Measurements from ENCODE around the gene NFIB. TPM values are rescaled to one million over a fixed set of nuclear protein-coding genes. Genes with fewer than 3 reads are reported as not detected.
A peak's percentile ranks its signal among the peaks of the same experiment; 100 is the strongest.

NFIB gene
- total and polyA plus RNA-seq, 2 donors from 2014 or later, result 15.6 to 112 TPM

GRCh38 chr9:14082732-14083131, 231.2 kb downstream of the NFIB start:
- no peak for DNase-seq
- TF ChIP-seq CTCF (IDR thresholded peaks at IDR 0.05; ENCODE audit: borderline replicate concordance, extremely low read depth, insufficient read depth), result no peak
- H3K9me3 ChIP-seq (ENCODE audit: control insufficient read depth in 2 of 3, insufficient read depth in 1 of 3, low read length in 3 of 3), result no peaks in the 10 kb centered on the region
- no peak overlapping the region for H3K9ac ChIP-seq (ENCODE audit: low read length in 3 of 3)
- H3K27ac ChIP-seq (ENCODE audit: low read depth in 2 of 2, low read length in 2 of 2), result no peak overlapping the region
- intact Hi-C loops (cut with DNase I), result no loop called here
- no peaks in the 10 kb centered on the region for H3K27me3 ChIP-seq (ENCODE audit: control insufficient read depth, insufficient read depth, low read length)
- peaks cover 0 to 2% (median 0%) of the 10 kb centered on the region in 3 donors for H3K36me3 ChIP-seq (ENCODE audit: control insufficient read depth in 2 of 3, insufficient read depth in 3 of 3, low read length in 3 of 3)
- no peak overlapping the region for H3K4me3 ChIP-seq (ENCODE audit: low read length in 3 of 3)
- FAIRE-seq, result no peak
- peaks cover 0 to 2% (median 0%) of the 10 kb centered on the region in 3 donors for H3K4me1 ChIP-seq (ENCODE audit: control insufficient read depth in 2 of 3, insufficient read depth in 2 of 3, low read depth in 1 of 3, low read length in 3 of 3)

- H3K27me3 ChIP-seq (ENCODE audit: control insufficient read depth, insufficient read depth, low read length), result no peaks in the 10 kb centered on the region
- H3K27ac ChIP-seq (ENCODE audit: low read depth in 2 of 2, low read length in 2 of 2), result no peak overlapping the region
- intact Hi-C loops (cut with DNase I), result no loop called here
Observed at GRCh38 chr9:14081745-14082144, 232.2 kb downstream of the NFIB start.

GRCh38 chr9:14080959-14081542, 232.9 kb downstream of the NFIB start:
- Histone ChIP-seq H3K9ac (ENCODE audit: low read length in 3 of 3) (no peak overlapping the region), H3K4me1 (ENCODE audit: control insufficient read depth in 2 of 3, insufficient read depth in 2 of 3, low read depth in 1 of 3, low read length in 3 of 3) (peaks cover 0 to 2% (median 0%) of the 10 kb centered on the region in 3 donors), H3K27me3 (ENCODE audit: control insufficient read depth, insufficient read depth, low read length) (no peaks in the 10 kb centered on the region), H3K36me3 (ENCODE audit: control insufficient read depth in 2 of 3, insufficient read depth in 3 of 3, low read length in 3 of 3) (no peaks in the 10 kb centered on the region), H3K9me3 (ENCODE audit: control insufficient read depth in 2 of 3, insufficient read depth in 1 of 3, low read length in 3 of 3) (no peaks in the 10 kb centered on the region), H3K4me3 (ENCODE audit: low read length in 3 of 3) (no peak overlapping the region), H3K27ac (ENCODE audit: low read depth in 2 of 2, low read length in 2 of 2) (no peak overlapping the region)
- intact Hi-C loops (cut with DNase I), result no loop called here
- DNase-seq (no peak), FAIRE-seq (no peak)
- no peak for TF ChIP-seq CTCF (IDR thresholded peaks at IDR 0.05; ENCODE audit: borderline replicate concordance, extremely low read depth, insufficient read depth)

More at GRCh38 chr9:14081745-14082144, 232.2 kb downstream of the NFIB start:
- Histone ChIP-seq H3K36me3 (ENCODE audit: control insufficient read depth in 2 of 3, insufficient read depth in 3 of 3, low read length in 3 of 3) (no peaks in the 10 kb centered on the region), H3K9me3 (ENCODE audit: control insufficient read depth in 2 of 3, insufficient read depth in 1 of 3, low read length in 3 of 3) (no peaks in the 10 kb centered on the region), H3K4me1 (ENCODE audit: control insufficient read depth in 2 of 3, insufficient read depth in 2 of 3, low read depth in 1 of 3, low read length in 3 of 3) (peaks cover 0 to 2% (median 0%) of the 10 kb centered on the region in 3 donors), H3K4me3 (ENCODE audit: low read length in 3 of 3) (no peak overlapping the region), H3K9ac (ENCODE audit: low read length in 3 of 3) (no peak overlapping the region)
- no peak for FAIRE-seq
- no peak for TF ChIP-seq CTCF (IDR thresholded peaks at IDR 0.05; ENCODE audit: borderline replicate concordance, extremely low read depth, insufficient read depth)
- DNase-seq, result peak in 2 of 5 donors; percentile 22 to 45

- TF ChIP-seq CTCF (IDR thresholded peaks at IDR 0.05; ENCODE audit: borderline replicate concordance, extremely low read depth, insufficient read depth), result no peak
- Histone ChIP-seq H3K4me1 (ENCODE audit: control insufficient read depth in 2 of 3, insufficient read depth in 2 of 3, low read depth in 1 of 3, low read length in 3 of 3) (peaks cover 0 to 2% (median 0%) of the 10 kb centered on the region in 3 donors), H3K9me3 (ENCODE audit: control insufficient read depth in 2 of 3, insufficient read depth in 1 of 3, low read length in 3 of 3) (no peaks in the 10 kb centered on the region), H3K36me3 (ENCODE audit: control insufficient read depth in 2 of 3, insufficient read depth in 3 of 3, low read length in 3 of 3) (no peaks in the 10 kb centered on the region), H3K27ac (ENCODE audit: low read depth in 2 of 2, low read length in 2 of 2) (no peak overlapping the region), H3K27me3 (ENCODE audit: control insufficient read depth, insufficient read depth, low read length) (no peaks in the 10 kb centered on the region), H3K9ac (ENCODE audit: low read length in 3 of 3) (no peak overlapping the region), H3K4me3 (ENCODE audit: low read length in 3 of 3) (no peak overlapping the region)
- FAIRE-seq (no peak), DNase-seq (no peak)
- intact Hi-C loops (cut with DNase I), result no loop called here
Observed at GRCh38 chr9:14079440-14079839, 234.5 kb downstream of the NFIB start.

All from kidney (tissue), 14 donors.